ENCODE measurements around the gene ABCG1.
A peak's percentile ranks its signal among the peaks of the same experiment; 100 is the strongest.

Gene ABCG1

GRCh38 chr21:42218836-42219605 is at the start of gene ABCG1:
Gene ABCG1 (plus strand): TSS chr21:42219140. CDS start chr21:42219263, 123 bp downstream.
- DNase-seq (ENCODE audit: low read depth): peak; percentile 70
- H3K4me3 ChIP-seq (ENCODE audit: low read length): peak within 1 kb of the TSS; percentile 60
- TF ChIP-seq CTCF (IDR thresholded peaks at IDR 0.05; ENCODE audit: insufficient read depth, low read depth, low read length, missing control alignments): no peak

- DNase-seq (ENCODE audit: low read depth): peak; percentile 52
- TF ChIP-seq CTCF (IDR thresholded peaks at IDR 0.05; ENCODE audit: insufficient read depth, low read depth, low read length, missing control alignments): no peak
- no peak overlapping the region for H3K4me3 ChIP-seq (ENCODE audit: low read length)
Measured at GRCh38 chr21:42169758-42170157, 49.2 kb upstream of the ABCG1 start.

- DNase-seq (ENCODE audit: low read depth): peak; percentile 94
- no peak overlapping the region for H3K4me3 ChIP-seq (ENCODE audit: low read length)
- TF ChIP-seq CTCF (IDR thresholded peaks at IDR 0.05; ENCODE audit: insufficient read depth, low read depth, low read length, missing control alignments): no peak
Measured at GRCh38 chr21:42171091-42172053, 47.6 kb upstream of the ABCG1 start.

GRCh38 chr21:42172596-42173483 is 46.1 kb upstream of the ABCG1 start:
- no peak for TF ChIP-seq CTCF (IDR thresholded peaks at IDR 0.05; ENCODE audit: insufficient read depth, low read depth, low read length, missing control alignments)
- no peak for DNase-seq (ENCODE audit: low read depth)
- no peak overlapping the region for H3K4me3 ChIP-seq (ENCODE audit: low read length)

GRCh38 chr21:42174173-42174572 is 44.8 kb upstream of the ABCG1 start:
- no peak overlapping the region for H3K4me3 ChIP-seq (ENCODE audit: low read length)
- no peak for TF ChIP-seq CTCF (IDR thresholded peaks at IDR 0.05; ENCODE audit: insufficient read depth, low read depth, low read length, missing control alignments)
- DNase-seq (ENCODE audit: low read depth): no peak

GRCh38 chr21:42175110-42175710 is 43.7 kb upstream of the ABCG1 start:
- H3K4me3 ChIP-seq (ENCODE audit: low read length): no peak overlapping the region
- DNase-seq (ENCODE audit: low read depth): no peak
- TF ChIP-seq CTCF (IDR thresholded peaks at IDR 0.05; ENCODE audit: insufficient read depth, low read depth, low read length, missing control alignments): no peak

All from epithelial cell of esophagus (primary cell).